Mesenchymal stem cell (in vitro differentiated cells and primary cell): ENCODE data around the gene PKN1.

ENCODE experiments used
- DNase-seq: peaks from one replicate; pipeline ENCODE4 v3.0.0-alpha.2; 2013
- H2AFZ ChIP-seq: one replicate; pipeline ENCODE4 v1.6.1; 2013; ENCODE audit warnings: low read depth, mild to moderate bottlenecking, control low read depth, inconsistent platforms, low read length, moderate library complexity
- H2AK5ac ChIP-seq: 2 replicates; pipeline ENCODE4 v1.6.1; 2013; ENCODE audit warnings: low read length, moderate library complexity, mild to moderate bottlenecking, inconsistent platforms; ENCODE audit not compliant: severe bottlenecking
- H2BK120ac ChIP-seq: one replicate; pipeline ENCODE4 v1.6.1; 2013; ENCODE audit warnings: low read depth, mild to moderate bottlenecking, inconsistent platforms, low read length, moderate library complexity
- H2BK12ac ChIP-seq, 2 experiments: one replicate each; pipeline ENCODE4 v1.6.1; 2013; ENCODE audit warnings: inconsistent platforms in 2 of 2, low read length in 2 of 2, mild to moderate bottlenecking in 2 of 2, moderate library complexity in 2 of 2, control low read depth in 1 of 2
- H2BK15ac ChIP-seq: one replicate; pipeline ENCODE4 v1.6.1; 2013; ENCODE audit warnings: mild to moderate bottlenecking, low read depth, inconsistent platforms; ENCODE audit not compliant: poor library complexity, severe bottlenecking
- H2BK5ac ChIP-seq: 2 replicates; pipeline ENCODE4 v1.6.1; 2013; ENCODE audit warnings: low read depth, mild to moderate bottlenecking, low read length, control low read depth, inconsistent platforms; ENCODE audit not compliant: poor library complexity, severe bottlenecking
- H3K14ac ChIP-seq, 2 experiments: one replicate each; pipeline ENCODE4 v1.6.1; 2013; ENCODE audit warnings: inconsistent platforms in 2 of 2, low read length in 2 of 2, control low read depth in 1 of 2, mild to moderate bottlenecking in 1 of 2, moderate library complexity in 1 of 2
- H3K18ac ChIP-seq, 2 experiments: one replicate each; pipeline ENCODE4 v1.6.1; 2013; ENCODE audit warnings: inconsistent platforms in 2 of 2, low read length in 2 of 2, control low read depth in 1 of 2, low read depth in 1 of 2, mild to moderate bottlenecking in 1 of 2
- H3K23ac ChIP-seq, 2 experiments: one replicate each; pipeline ENCODE4 v1.6.1; 2013; ENCODE audit warnings: inconsistent platforms in 2 of 2, low read length in 2 of 2, mild to moderate bottlenecking in 2 of 2, moderate library complexity in 2 of 2, control low read depth in 1 of 2
- H3K27ac ChIP-seq: 2 replicates; pipeline ENCODE4 v1.5.1; 2013; ENCODE audit warnings: mild to moderate bottlenecking, moderate library complexity, low read length, control low read depth, inconsistent platforms; ENCODE audit not compliant: poor library complexity, severe bottlenecking
- H3K27me3 ChIP-seq, 2 experiments: 2 replicates each; pipeline versions ENCODE4 v1.6.1 to v1.7.0; 2013; ENCODE audit warnings: low read length in 2 of 2, mild to moderate bottlenecking in 2 of 2, moderate library complexity in 2 of 2, control low read depth in 1 of 2, inconsistent platforms in 1 of 2; ENCODE audit not compliant: control insufficient read depth in 1 of 2, insufficient read depth in 1 of 2
- H3K36me3 ChIP-seq, 2 experiments: 2 replicates each; pipeline versions ENCODE4 v1.6.1 to v1.7.0; 2013; ENCODE audit warnings: low read length in 2 of 2, control low read depth in 1 of 2, inconsistent platforms in 1 of 2, low read depth in 1 of 2, mild to moderate bottlenecking in 1 of 2; ENCODE audit not compliant: insufficient read depth in 2 of 2, control insufficient read depth in 1 of 2
- H3K4ac ChIP-seq, 2 experiments: one replicate each; pipeline ENCODE4 v1.6.1; 2013; ENCODE audit warnings: inconsistent platforms in 2 of 2, low read length in 2 of 2, mild to moderate bottlenecking in 2 of 2, moderate library complexity in 2 of 2, control low read depth in 1 of 2, low read depth in 1 of 2
- H3K4me1 ChIP-seq: 2 replicates; pipeline ENCODE4 v1.6.1; 2013; ENCODE audit warnings: low read depth, low read length, control low read depth; ENCODE audit not compliant: control insufficient read depth, insufficient read depth
- H3K4me2 ChIP-seq: 2 replicates; pipeline ENCODE4 v1.6.1; 2013; ENCODE audit warnings: low read length, mild to moderate bottlenecking, inconsistent platforms; ENCODE audit not compliant: poor library complexity, severe bottlenecking
- H3K4me3 ChIP-seq, 2 experiments: 2 replicates each; pipeline versions ENCODE4 v1.5.1 to v1.7.0; 2013; ENCODE audit warnings: low read length in 2 of 2, mild to moderate bottlenecking in 2 of 2, control low read depth in 1 of 2, low read depth in 1 of 2; ENCODE audit not compliant: insufficient read depth in 1 of 2
- H3K79me1 ChIP-seq: replicated peaks from 2 replicates; pipeline ENCODE4 v1.6.1; 2013; ENCODE audit warnings: mild to moderate bottlenecking, control low read depth, low read length, inconsistent platforms; ENCODE audit not compliant: poor library complexity, severe bottlenecking
- H3K9ac ChIP-seq: 2 replicates; pipeline ENCODE4 v1.7.0; 2013; ENCODE audit warnings: mild to moderate bottlenecking, low read length, moderate library complexity
- H3K9me3 ChIP-seq: 2 replicates; pipeline ENCODE4 v1.7.0; 2013; ENCODE audit warnings: mild to moderate bottlenecking, low read length; ENCODE audit not compliant: control insufficient read depth
- H4K8ac ChIP-seq: one replicate; pipeline ENCODE4 v1.6.1; 2013; ENCODE audit warnings: inconsistent platforms, mild to moderate bottlenecking, low read length, moderate library complexity
- H4K91ac ChIP-seq: one replicate; pipeline ENCODE4 v1.6.1; 2013; ENCODE audit warnings: mild to moderate bottlenecking, low read length, inconsistent platforms
- WGBS: methylation state at CpG from one replicate; pipeline ENCODE4 v1.1.7; 2013; ENCODE audit warnings: mixed read lengths; 5-methylcytosine and 5-hydroxymethylcytosine counted together

Gene PKN1

DNA sequence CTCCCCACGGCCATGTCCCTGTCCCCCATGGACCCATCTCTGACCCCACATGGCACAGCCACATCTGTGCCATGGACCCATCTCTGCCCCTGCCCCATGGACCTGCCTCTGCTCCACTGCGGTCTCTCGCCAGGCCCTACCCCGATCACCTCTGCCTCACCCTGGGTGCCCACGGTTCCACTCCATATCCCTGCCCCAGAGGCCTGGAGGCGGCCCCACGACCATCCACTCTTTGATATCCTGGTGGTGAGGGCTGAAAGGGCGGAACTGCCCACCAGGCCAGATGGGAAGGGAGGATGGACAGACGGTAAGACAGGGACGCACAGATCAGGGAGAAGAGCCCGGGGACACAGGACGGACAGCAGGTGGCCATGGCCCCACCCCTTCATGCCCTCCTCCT lies 41.7 kb downstream of the PKN1 start:
- Histone ChIP-seq H2BK12ac (peak overlapping the region in 1 of 2 experiments; percentile 51), H4K8ac (peak overlapping the region; percentile 41), H3K23ac (no peak overlapping the region), H2BK15ac (no peak overlapping the region), H2BK5ac (no peak overlapping the region), H3K36me3 (peaks cover 34 to 78% of the 10 kb centered on the region in 2 experiments), H3K18ac (peak overlapping the region in 1 of 2 experiments; percentile 77), H3K27me3 (peaks cover 0 to 17% of the 10 kb centered on the region in 2 experiments), H2AK5ac (no peak overlapping the region), H3K27ac (no peak overlapping the region), H3K79me1 (peaks cover 16% of the 10 kb centered on the region), H3K14ac (peak overlapping the region in 1 of 2 experiments; percentile 22), H3K9ac (no peak overlapping the region), H3K4me3 (no peak overlapping the region), H4K91ac (peak overlapping the region; percentile 79), H3K4me1 (peaks cover 52% of the 10 kb centered on the region), H3K4ac (peak overlapping the region in 1 of 2 experiments; percentile 12), H2AFZ (no peak overlapping the region), H3K9me3 (no peaks in the 10 kb centered on the region), H3K4me2 (no peak overlapping the region), H2BK120ac (peak overlapping the region; percentile 42)
- no peak for DNase-seq
- 69% methylated on average over 12 of the region's 12 CpGs for WGBS

DNA sequence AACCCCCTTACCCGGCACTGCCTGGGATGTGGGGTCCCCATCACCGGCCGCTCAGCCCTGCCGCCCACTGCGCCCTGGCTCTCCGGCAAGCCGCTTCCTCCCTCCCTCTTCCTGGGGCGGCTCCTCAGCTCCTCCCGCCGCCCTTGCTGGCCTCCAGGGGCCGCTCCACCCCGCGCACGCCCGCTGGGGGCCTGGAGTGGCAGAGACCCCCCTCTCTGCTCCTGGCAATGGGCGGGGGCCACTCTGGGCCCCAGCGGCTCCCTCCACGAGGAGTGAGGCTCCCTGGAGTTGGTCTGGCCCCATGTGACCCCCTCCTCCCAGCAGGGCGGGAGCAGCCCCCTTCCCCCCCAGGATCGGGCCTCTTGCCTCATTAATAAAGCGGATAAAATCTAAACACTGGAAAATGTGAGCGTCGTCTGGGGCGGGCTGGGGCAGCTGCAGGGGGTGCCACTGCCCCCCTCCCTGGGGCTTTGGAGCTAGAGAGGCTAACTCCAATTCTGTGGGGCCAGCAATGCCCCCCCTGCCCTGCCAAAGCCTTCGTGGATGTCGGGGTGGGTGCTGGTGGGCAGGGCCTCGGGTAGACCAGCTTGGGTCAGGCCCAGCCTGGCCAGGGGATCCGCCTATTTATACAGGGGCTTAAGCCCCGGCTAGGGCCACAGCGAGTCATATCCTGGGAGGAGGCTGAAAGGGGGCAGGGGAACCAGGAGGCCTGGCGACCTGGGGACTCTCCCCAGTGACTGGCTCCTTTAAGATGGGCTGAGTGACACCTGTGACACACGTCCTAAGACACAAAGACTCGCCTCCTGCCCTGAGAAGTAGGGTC lies 42.4 kb downstream of the PKN1 start, which contains the start of gene PTGER1:
PTGER1 (minus strand) TSS at position 104 of the 823 bp plus-strand sequence. CDS start 1,034 bp downstream, outside the sequence.
- H3K79me1 ChIP-seq: peaks cover 17% of the 10 kb centered on the region
- H3K36me3 ChIP-seq: peaks cover 33 to 78% of the 10 kb centered on the region in 2 experiments
- H3K18ac ChIP-seq: peak within 1 kb of the TSS; percentile 78 to 82
- H2AFZ ChIP-seq: no peak within 1 kb of the TSS
- no peak within 1 kb of the TSS for H3K9ac ChIP-seq
- H4K91ac ChIP-seq: peak within 1 kb of the TSS; percentile 79
- peak within 1 kb of the TSS; percentile 9 to 12 for H3K4ac ChIP-seq
- H3K23ac ChIP-seq: no peak within 1 kb of the TSS
- no peaks in the 10 kb centered on the region for H3K9me3 ChIP-seq
- DNase-seq: peak; percentile 61
- H2AK5ac ChIP-seq: peak within 1 kb of the TSS; percentile 68
- peak within 1 kb of the TSS in 1 of 2 experiments; percentile 73 for H2BK12ac ChIP-seq
- peak within 1 kb of the TSS; percentile 81 for H2BK120ac ChIP-seq
- no peak within 1 kb of the TSS for H2BK5ac ChIP-seq
- peaks cover 0 to 17% of the 10 kb centered on the region in 2 experiments for H3K27me3 ChIP-seq
- peak within 1 kb of the TSS in 1 of 2 experiments; percentile 62 for H3K14ac ChIP-seq
- H2BK15ac ChIP-seq: no peak within 1 kb of the TSS
- H3K27ac ChIP-seq: no peak within 1 kb of the TSS
- 15% methylated on average over 32 of the region's 33 CpGs for WGBS
- peaks cover 58% of the 10 kb centered on the region for H3K4me1 ChIP-seq
- peak within 1 kb of the TSS; percentile 84 for H4K8ac ChIP-seq
- peak within 1 kb of the TSS; percentile 66 for H3K4me2 ChIP-seq
- H3K4me3 ChIP-seq: no peak within 1 kb of the TSS

GRCh38 chr19:14476327-14476672 lies 43.2 kb downstream of the PKN1 start:
- Histone ChIP-seq H3K79me1 (peaks cover 20% of the 10 kb centered on the region), H3K27me3 (peaks cover 0 to 17% of the 10 kb centered on the region in 2 experiments), H2BK12ac (peak overlapping the region in 1 of 2 experiments; percentile 61), H3K23ac (no peak overlapping the region), H3K4me2 (no peak overlapping the region), H3K18ac (peak overlapping the region in 1 of 2 experiments; percentile 18), H2AK5ac (no peak overlapping the region), H4K91ac (no peak overlapping the region), H3K9me3 (no peaks in the 10 kb centered on the region), H3K9ac (no peak overlapping the region), H2BK15ac (no peak overlapping the region), H3K27ac (no peak overlapping the region), H3K4ac (peak overlapping the region in 1 of 2 experiments; percentile 9), H2BK5ac (no peak overlapping the region), H2BK120ac (no peak overlapping the region), H3K4me1 (peaks cover 64% of the 10 kb centered on the region), H3K36me3 (peaks cover 32 to 75% of the 10 kb centered on the region in 2 experiments), H3K14ac (peak overlapping the region in 1 of 2 experiments; percentile 62), H4K8ac (no peak overlapping the region), H2AFZ (no peak overlapping the region), H3K4me3 (peak overlapping the region in 1 of 2 experiments; percentile 27)
- WGBS: 94% methylated on average over 7 of the region's 7 CpGs
- no peak for DNase-seq

DNA sequence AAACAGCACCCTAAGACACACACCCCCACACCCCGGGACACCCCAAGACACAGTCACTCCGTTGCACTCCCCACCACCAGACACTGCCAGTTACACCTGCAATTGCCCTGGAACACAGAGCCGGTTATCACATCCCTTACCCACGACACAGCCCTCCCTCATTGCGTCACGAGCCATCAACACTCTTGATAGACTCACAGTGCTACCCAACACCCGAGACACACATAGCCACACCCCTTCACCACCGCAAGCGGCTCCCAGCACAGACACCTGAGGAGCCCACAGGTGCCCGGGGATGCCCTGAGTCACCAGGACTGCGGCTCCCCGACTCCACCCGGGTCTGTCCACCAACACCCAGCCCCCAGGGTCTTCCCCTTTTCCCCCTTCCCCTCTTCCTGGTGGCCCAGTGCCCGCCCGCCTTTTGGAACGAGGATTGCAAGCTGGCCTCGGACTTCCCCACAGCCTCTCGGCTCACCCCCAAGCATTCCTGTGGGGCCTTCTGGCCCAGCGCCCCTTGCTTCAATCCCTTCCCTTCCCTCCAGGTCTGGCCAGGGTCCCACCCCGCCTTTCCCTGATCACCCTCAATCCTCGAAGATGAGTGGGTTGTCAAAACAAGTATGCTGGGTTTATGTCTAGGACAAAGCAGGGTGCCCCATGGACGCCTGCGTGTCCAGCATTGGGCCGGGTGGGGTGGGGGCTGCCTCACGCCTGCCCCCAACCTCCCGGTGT lies 43.7 kb downstream of the PKN1 start:
- peak; percentile 68 for DNase-seq
- H3K4ac ChIP-seq: no peak overlapping the region
- peaks cover 35 to 72% of the 10 kb centered on the region in 2 experiments for H3K36me3 ChIP-seq
- no peak overlapping the region for H3K14ac ChIP-seq
- H2AFZ ChIP-seq: no peak overlapping the region
- no peak overlapping the region for H2BK5ac ChIP-seq
- peaks cover 20% of the 10 kb centered on the region for H3K79me1 ChIP-seq
- H3K27me3 ChIP-seq: peaks cover 0 to 17% of the 10 kb centered on the region in 2 experiments
- no peak overlapping the region for H3K9ac ChIP-seq
- no peak overlapping the region for H3K4me2 ChIP-seq
- peaks cover 63% of the 10 kb centered on the region for H3K4me1 ChIP-seq
- no peak overlapping the region for H2AK5ac ChIP-seq
- no peak overlapping the region for H2BK120ac ChIP-seq
- no peak overlapping the region for H2BK12ac ChIP-seq
- H3K4me3 ChIP-seq: no peak overlapping the region
- no peaks in the 10 kb centered on the region for H3K9me3 ChIP-seq
- no peak overlapping the region for H4K8ac ChIP-seq
- no peak overlapping the region for H3K27ac ChIP-seq
- no peak overlapping the region for H4K91ac ChIP-seq
- H3K23ac ChIP-seq: no peak overlapping the region
- WGBS: 75% methylated on average over 26 of the region's 26 CpGs
- no peak overlapping the region for H2BK15ac ChIP-seq
- H3K18ac ChIP-seq: peak overlapping the region in 1 of 2 experiments; percentile 18
